Left ventricle myocardium inferior (tissue), 1 donor: ENCODE measurements around the gene TRAK1. TPM values are rescaled to one million over a fixed set of nuclear protein-coding genes. Genes with fewer than 3 reads are reported as not detected.

Experiments used
- DNase-seq: peaks from one replicate; pipeline ENCODE4 v3.0.0-alpha.2; 2020
- H3K27ac ChIP-seq: fragments of 200-600 bp; replicated peaks from 2 replicates; pipeline ENCODE4 v1.8.0; 2021
- H3K27me3 ChIP-seq: fragments of 200-600 bp; 2 replicates; pipeline ENCODE4 v1.8.0; 2021; ENCODE audit warnings: low read depth
- H3K36me3 ChIP-seq: fragments of 200-600 bp; 2 replicates; pipeline ENCODE4 v1.8.0; 2021
- H3K4me1 ChIP-seq: fragments of 200-600 bp; 2 replicates; pipeline ENCODE4 v1.8.0; 2021
- H3K4me3 ChIP-seq: fragments of 200-600 bp; 2 replicates; pipeline ENCODE4 v1.8.0; 2021; ENCODE audit warnings: mild to moderate bottlenecking, moderate library complexity
- H3K9me3 ChIP-seq: fragments of 200-600 bp; replicated peaks from 2 replicates; pipeline ENCODE4 v1.8.0; 2021
- intact Hi-C: fragments of 100-400 bp; cut with micrococcal nuclease; formaldehyde crosslinking; loops from one replicate; pipeline ENCODE4 v1.11.0; 2022
- total RNA-seq: library from RNA; stranded (reverse); fragmentation: NEBNext Ultra II Directional; extraction: Animal tissue kit (Norgen Biotek cat#: 25700); gene quantifications from one replicate; pipeline ENCODE4 v1.2.1, GENCODE V29; 2021
- TF ChIP-seq, protein P1 (sequence below): fragments of 200-600 bp; IDR thresholded peaks from 2 replicates; pipeline ENCODE4 v1.8.0; 2021; ENCODE audit warnings: antibody characterized with exemption, mild to moderate bottlenecking, borderline replicate concordance
- donor health status: DM: no; HTN: yes; CAD: no; lungs with severe emphysema.

The TRAK1 gene
- total RNA-seq, 1 donor from 2014 or later: 264 TPM

DNA sequence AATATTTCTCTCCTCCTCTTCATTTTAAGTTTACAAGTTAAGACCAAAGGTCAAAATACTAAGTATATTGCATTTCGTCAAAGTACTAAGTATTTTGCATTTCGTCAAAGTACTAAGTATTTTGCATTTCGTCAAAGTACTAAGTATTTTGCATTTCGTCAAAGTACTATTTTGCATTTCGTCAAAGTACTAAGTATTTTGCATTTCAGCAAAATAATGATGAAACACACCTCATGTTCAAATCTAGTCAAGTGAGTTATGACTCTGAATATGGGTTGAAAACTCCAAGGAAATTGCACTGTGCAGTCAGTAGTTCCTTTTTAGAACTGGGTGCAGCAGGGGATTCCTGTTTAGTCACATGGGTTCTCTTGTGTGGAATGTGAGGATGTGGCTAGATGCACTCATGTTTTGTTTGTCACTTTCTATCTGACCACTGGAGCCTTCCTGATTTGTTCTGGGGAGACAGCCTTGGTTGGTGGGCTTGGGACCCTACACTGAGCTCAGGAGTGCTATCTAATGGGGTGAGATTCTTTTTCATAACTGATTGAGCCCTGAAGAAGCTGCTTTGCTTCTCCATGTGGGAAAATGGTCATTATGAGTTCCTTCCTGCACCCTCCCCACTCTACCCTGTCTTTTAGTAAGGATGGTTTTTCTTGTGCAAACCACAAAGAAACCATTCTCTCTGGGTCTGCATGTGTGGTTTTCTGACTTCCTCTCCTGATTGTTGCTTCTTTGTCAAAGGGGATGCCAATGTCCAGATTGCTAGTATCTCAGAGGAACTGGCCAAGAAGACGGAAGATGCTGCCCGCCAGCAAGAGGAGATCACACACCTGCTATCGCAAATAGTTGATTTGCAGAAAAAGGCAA lies 101.4 kb downstream of the TRAK1 start:
- TF ChIP-seq, protein P1, sequence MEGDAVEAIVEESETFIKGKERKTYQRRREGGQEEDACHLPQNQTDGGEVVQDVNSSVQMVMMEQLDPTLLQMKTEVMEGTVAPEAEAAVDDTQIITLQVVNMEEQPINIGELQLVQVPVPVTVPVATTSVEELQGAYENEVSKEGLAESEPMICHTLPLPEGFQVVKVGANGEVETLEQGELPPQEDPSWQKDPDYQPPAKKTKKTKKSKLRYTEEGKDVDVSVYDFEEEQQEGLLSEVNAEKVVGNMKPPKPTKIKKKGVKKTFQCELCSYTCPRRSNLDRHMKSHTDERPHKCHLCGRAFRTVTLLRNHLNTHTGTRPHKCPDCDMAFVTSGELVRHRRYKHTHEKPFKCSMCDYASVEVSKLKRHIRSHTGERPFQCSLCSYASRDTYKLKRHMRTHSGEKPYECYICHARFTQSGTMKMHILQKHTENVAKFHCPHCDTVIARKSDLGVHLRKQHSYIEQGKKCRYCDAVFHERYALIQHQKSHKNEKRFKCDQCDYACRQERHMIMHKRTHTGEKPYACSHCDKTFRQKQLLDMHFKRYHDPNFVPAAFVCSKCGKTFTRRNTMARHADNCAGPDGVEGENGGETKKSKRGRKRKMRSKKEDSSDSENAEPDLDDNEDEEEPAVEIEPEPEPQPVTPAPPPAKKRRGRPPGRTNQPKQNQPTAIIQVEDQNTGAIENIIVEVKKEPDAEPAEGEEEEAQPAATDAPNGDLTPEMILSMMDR: no peak
- intact Hi-C loops: loop anchor here (10.0 kb wide), 1 partner anchor 298 kb away; no protein-coding TSS in a partner anchor
- H3K27ac ChIP-seq: no peak overlapping the region
- H3K4me3 ChIP-seq: no peak overlapping the region
- H3K27me3 ChIP-seq: no peaks in the 10 kb centered on the region
- H3K9me3 ChIP-seq: no peaks in the 10 kb centered on the region
- peaks cover 48% of the 10 kb centered on the region for H3K36me3 ChIP-seq
- peaks cover 66% of the 10 kb centered on the region for H3K4me1 ChIP-seq
- DNase-seq: no peak

DNA sequence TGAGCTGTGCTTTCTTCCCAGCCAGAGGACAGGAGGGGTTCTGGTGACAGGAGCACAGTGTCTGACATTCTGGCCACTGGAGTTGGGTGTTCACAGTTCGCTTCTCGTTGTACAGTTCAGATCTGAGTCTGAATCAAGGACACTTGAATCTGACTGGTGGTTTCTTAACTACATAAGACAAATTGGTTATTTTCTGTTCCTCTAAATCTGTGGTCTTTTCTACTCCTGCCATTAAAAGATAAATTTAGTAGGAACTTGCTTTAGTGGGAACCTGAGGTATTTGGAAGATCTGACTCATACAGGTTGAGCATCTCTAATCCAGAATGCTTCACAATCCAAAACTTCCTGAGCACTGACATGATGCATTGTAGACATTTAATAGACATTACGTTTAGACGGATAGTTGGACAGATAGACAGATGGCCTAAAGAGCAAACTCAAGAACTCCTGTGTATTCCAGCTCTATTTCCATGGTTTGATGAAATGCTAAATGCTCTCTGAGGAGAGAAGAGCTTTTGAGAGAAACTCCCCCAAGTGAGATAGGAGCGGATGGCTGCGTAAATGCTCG lies 103.9 kb downstream of the TRAK1 start:
- intact Hi-C loops: loop anchor here (10.0 kb wide), 1 partner anchor 300 kb away; no protein-coding TSS in a partner anchor
- Histone ChIP-seq H3K4me3 (no peak overlapping the region), H3K27me3 (no peaks in the 10 kb centered on the region), H3K27ac (peak overlapping the region; percentile 56), H3K4me1 (peaks cover 42% of the 10 kb centered on the region), H3K36me3 (peaks cover 73% of the 10 kb centered on the region), H3K9me3 (no peaks in the 10 kb centered on the region)
- DNase-seq: no peak
- TF ChIP-seq, protein P1: no peak

DNA sequence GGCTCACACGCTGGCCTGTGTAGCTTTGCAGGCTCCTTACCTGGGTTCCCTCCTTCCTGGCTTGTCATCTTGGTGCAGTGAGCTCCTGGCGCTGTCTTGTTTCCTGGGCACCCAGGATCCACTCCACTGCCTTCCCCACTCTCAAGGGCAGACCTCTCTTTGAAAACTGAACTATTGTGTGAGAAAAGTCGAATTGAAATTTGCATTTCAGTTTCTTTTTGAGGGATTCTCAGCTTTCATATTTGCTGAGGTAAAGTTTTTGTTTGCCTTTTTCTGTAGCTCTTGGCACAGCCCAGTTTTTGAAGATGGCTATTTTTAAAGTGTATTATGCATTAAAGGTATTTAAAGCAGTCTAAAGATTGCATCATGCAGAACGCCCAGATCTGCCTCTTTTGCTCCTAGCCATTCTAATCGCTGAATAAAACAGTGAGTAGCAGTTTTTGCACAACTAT lies 104.7 kb downstream of the TRAK1 start:
- Histone ChIP-seq H3K27ac (peak overlapping the region; percentile 56), H3K9me3 (no peaks in the 10 kb centered on the region), H3K4me1 (peaks cover 33% of the 10 kb centered on the region), H3K4me3 (no peak overlapping the region), H3K36me3 (peaks cover 82% of the 10 kb centered on the region), H3K27me3 (no peaks in the 10 kb centered on the region)
- TF ChIP-seq, protein P1: no peak
- intact Hi-C loops: loop anchor here (10.0 kb wide), 1 partner anchor 301 kb away; no protein-coding TSS in a partner anchor
- DNase-seq: no peak

DNA sequence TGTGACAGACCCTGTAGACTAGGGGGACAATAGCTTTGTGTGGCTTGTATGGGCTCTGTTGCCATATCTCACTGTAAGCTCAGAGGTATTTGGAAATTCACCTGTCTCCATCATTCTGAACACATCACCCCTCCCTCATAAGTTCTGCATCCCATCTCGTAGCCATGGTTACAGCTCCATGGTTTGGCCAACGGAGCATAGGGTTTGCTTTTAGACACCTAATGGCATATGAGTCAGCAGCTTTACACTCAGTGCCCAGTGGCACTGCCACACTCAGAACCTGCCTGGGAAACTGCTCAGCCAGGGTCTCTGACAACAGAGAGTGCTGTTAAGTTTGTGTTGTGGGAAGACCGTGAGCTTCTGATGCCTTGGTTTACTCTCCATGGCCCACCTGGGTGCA lies 107.6 kb downstream of the TRAK1 start:
- intact Hi-C loops: loop anchor here (10.0 kb wide), 1 partner anchor 304 kb away; no protein-coding TSS in a partner anchor
- Histone ChIP-seq H3K36me3 (peaks cover 95% of the 10 kb centered on the region), H3K27ac (no peak overlapping the region), H3K4me1 (peaks cover 21% of the 10 kb centered on the region), H3K27me3 (no peaks in the 10 kb centered on the region), H3K9me3 (no peaks in the 10 kb centered on the region), H3K4me3 (no peak overlapping the region)
- no peak for DNase-seq
- TF ChIP-seq, protein P1: no peak

DNA sequence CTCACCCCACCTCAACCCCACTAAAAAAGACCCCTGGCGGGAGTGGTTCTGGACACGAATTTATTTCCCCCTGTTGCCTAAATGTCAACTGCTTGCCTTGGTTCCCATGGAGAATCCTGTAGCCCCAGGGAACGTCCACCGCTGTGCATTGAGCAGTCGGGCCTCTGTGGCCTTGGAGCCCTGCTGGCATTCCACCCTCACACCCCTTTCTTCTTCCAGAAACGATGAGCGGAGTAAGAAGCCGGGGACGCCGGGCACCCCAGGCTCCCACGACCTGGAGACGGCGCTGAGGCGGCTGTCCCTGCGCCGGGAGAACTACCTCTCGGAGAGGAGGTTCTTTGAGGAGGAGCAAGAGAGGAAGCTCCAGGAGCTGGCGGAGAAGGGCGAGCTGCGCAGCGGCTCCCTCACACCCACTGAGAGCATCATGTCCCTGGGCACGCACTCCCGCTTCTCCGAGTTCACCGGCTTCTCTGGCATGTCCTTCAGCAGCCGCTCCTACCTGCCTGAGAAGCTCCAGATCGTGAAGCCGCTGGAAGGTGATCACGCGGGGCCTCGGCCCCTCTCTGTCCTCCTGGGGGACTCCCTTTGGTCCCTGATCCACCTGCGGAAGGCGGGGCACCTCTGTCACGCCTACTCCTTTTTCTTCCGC lies 111.2 kb downstream of the TRAK1 start:
- Histone ChIP-seq H3K27me3 (no peaks in the 10 kb centered on the region), H3K9me3 (no peaks in the 10 kb centered on the region), H3K4me1 (peaks cover 27% of the 10 kb centered on the region), H3K4me3 (no peak overlapping the region), H3K27ac (no peak overlapping the region), H3K36me3 (peaks cover 92% of the 10 kb centered on the region)
- no peak for DNase-seq
- intact Hi-C loops: no loop called here
- TF ChIP-seq, protein P1: no peak
